NB4 (cell line): ENCODE data around the gene SCN3A.

Source experiments
- DNase-seq: peaks from one replicate; pipeline ENCODE4 v3.0.0; 2010; ENCODE audit warnings: low read depth
- H3K4me3 ChIP-seq: one replicate; pipeline ENCODE4 v1.5.1; 2011; ENCODE audit warnings: mild to moderate bottlenecking, low read depth, low read length, moderate library complexity
- CTCF ChIP-seq: IDR thresholded peaks from one replicate; pipeline ENCODE4 v1.5.1; 2012; ENCODE audit warnings: low read depth, low read length
- MYC ChIP-seq: IDR thresholded peaks from 2 replicates; pipeline ENCODE4 v1.6.1; 2011; ENCODE audit warnings: low read depth, low read length
- POLR2A ChIP-seq: IDR thresholded peaks from 2 replicates; pipeline ENCODE4 v1.6.1; 2011; ENCODE audit warnings: mild to moderate bottlenecking; ENCODE audit not compliant: insufficient read length; ENCODE audit errors: extremely low read depth
- TF ChIP-seq, protein P1 (sequence below): IDR thresholded peaks from 2 replicates; pipeline ENCODE4 v1.6.1; 2011; ENCODE audit warnings: low read depth, low read length

Gene SCN3A

GRCh38 chr2:165120740-165121467, 82.9 kb downstream of the SCN3A start:
- TF ChIP-seq POLR2A (no peak), MYC (no peak), CTCF (no peak)
- TF ChIP-seq, protein P1, sequence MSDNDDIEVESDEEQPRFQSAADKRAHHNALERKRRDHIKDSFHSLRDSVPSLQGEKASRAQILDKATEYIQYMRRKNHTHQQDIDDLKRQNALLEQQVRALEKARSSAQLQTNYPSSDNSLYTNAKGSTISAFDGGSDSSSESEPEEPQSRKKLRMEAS = no peak
- DNase-seq = no peak
- no peak overlapping the region for H3K4me3 ChIP-seq

GRCh38 chr2:165115258-165115657, 88.6 kb downstream of the SCN3A start:
- no peak for TF ChIP-seq MYC
- TF ChIP-seq CTCF = no peak
- no peak for DNase-seq
- H3K4me3 ChIP-seq = no peak overlapping the region

- TF ChIP-seq POLR2A (no peak), MYC (no peak), CTCF (no peak)
- TF ChIP-seq, protein P1 = no peak
- no peak overlapping the region for H3K4me3 ChIP-seq
- no peak for DNase-seq
These were observed 89.4 kb downstream of the SCN3A start for GRCh38 chr2:165114346-165114939.

- no peak for DNase-seq
- TF ChIP-seq MYC (no peak), CTCF (no peak), POLR2A (no peak)
- TF ChIP-seq, protein P1 = no peak
- no peak overlapping the region for H3K4me3 ChIP-seq
These were observed 90.4 kb downstream of the SCN3A start for GRCh38 chr2:165113414-165113813.

GRCh38 chr2:165112789-165113188, 91.1 kb downstream of the SCN3A start:
- H3K4me3 ChIP-seq = no peak overlapping the region
- no peak for TF ChIP-seq MYC
- no peak for TF ChIP-seq CTCF
- TF ChIP-seq, protein P1 = no peak
- no peak for TF ChIP-seq POLR2A

More at GRCh38 chr2:165112789-165113188, 91.1 kb downstream of the SCN3A start:
- DNase-seq = no peak
